NCI-H146 treated with DMSO at 0.1 percent for 48 hours (cell line): ENCODE results near the gene TBX2.

ENCODE experiments used
- DNase-seq: peaks from one replicate; lab custom pipeline; 2025; ENCODE audit not compliant: unreplicated experiment; lab: John Stamatoyannopoulos, UW

Gene TBX2

GRCh38 chr17:61400717-61401388, 1.2 kb downstream of the TBX2 start:
- no peak for DNase-seq

GRCh38 chr17:61401389-61402072, 1.9 kb downstream of the TBX2 start:
- no peak for DNase-seq

GRCh38 chr17:61402073-61402541, 2.5 kb downstream of the TBX2 start:
- DNase-seq, result no peak

- peak; percentile 21 for DNase-seq
Observed at GRCh38 chr17:61402978-61403800, 3.5 kb downstream of the TBX2 start.

GRCh38 chr17:61403801-61404662, 4.4 kb downstream of the TBX2 start:
- no peak for DNase-seq

- no peak for DNase-seq
Observed at GRCh38 chr17:61404663-61404912, 4.9 kb downstream of the TBX2 start.

GRCh38 chr17:61404913-61405685, 5.5 kb downstream of the TBX2 start:
- DNase-seq, result no peak

GRCh38 chr17:61405686-61406536, 6.3 kb downstream of the TBX2 start:
- no peak for DNase-seq

- DNase-seq, result no peak
Observed at GRCh38 chr17:61406537-61406845, 6.8 kb downstream of the TBX2 start.

GRCh38 chr17:61406971-61407911, 7.6 kb downstream of the TBX2 start:
- no peak for DNase-seq

GRCh38 chr17:61408151-61409041, 8.8 kb downstream of the TBX2 start:
- no peak for DNase-seq

GRCh38 chr17:61409301-61410112, 9.9 kb downstream of the TBX2 start:
- no peak for DNase-seq

- no peak for DNase-seq
Observed at GRCh38 chr17:61410141-61411010, 10.7 kb downstream of the TBX2 start.

GRCh38 chr17:61411011-61411260, 11.3 kb downstream of the TBX2 start:
- DNase-seq, result no peak

GRCh38 chr17:61411261-61412142, 11.9 kb downstream of the TBX2 start:
- peak; percentile 30 for DNase-seq
